Renal cortical epithelial cell (primary cell): ENCODE measurements around the gene LYPD5. TPM values are rescaled to one million over a fixed set of nuclear protein-coding genes. Genes with fewer than 3 reads are reported as not detected.
"Not testable (repeated sequence)": the region's sequence is repeated elsewhere in the genome, so short reads cannot be mapped to it uniquely, and the experiment has no call there.

Source experiments
- DNase-seq: peaks from one replicate; pipeline ENCODE4 v3.0.0-alpha.2; 2011; ENCODE audit warnings: low read depth
- total RNA-seq: library from RNA; depleted of rRNA; stranded (reverse); fragments of >200 nt; gene quantifications from 2 replicates; pipeline ENCODE4 v1.2.3, GENCODE V29; 2014

The LYPD5 gene
- total RNA-seq, 1 donor from 2014 or later: 0.35 TPM

- no peak for DNase-seq
Measured at GRCh38 chr19:43778651-43779050, 23.6 kb downstream of the LYPD5 start.

GRCh38 chr19:43777163-43777695 is 25.0 kb downstream of the LYPD5 start:
- peak; percentile 78 for DNase-seq

- DNase-seq: no peak
Measured at GRCh38 chr19:43776286-43776685, 26.0 kb downstream of the LYPD5 start.

GRCh38 chr19:43775299-43775890 is 26.9 kb downstream of the LYPD5 start:
- DNase-seq: no peak

- DNase-seq: not testable (repeated sequence)
Measured at GRCh38 chr19:43774940-43775258, 27.3 kb downstream of the LYPD5 start.

- DNase-seq: peak; percentile 26
Measured at GRCh38 chr19:43774103-43774939, 27.9 kb downstream of the LYPD5 start.

GRCh38 chr19:43773725-43774102 is 28.5 kb downstream of the LYPD5 start:
- DNase-seq: no peak

- DNase-seq: no peak
Measured at GRCh38 chr19:43769256-43769655, 33.0 kb downstream of the LYPD5 start.

- no peak for DNase-seq
Measured at GRCh38 chr19:43768273-43769050, 33.8 kb downstream of the LYPD5 start.

- DNase-seq: no peak
Measured at GRCh38 chr19:43767818-43768217, 34.4 kb downstream of the LYPD5 start.

GRCh38 chr19:43767316-43767715 is 34.9 kb downstream of the LYPD5 start:
- DNase-seq: no peak

GRCh38 chr19:43766755-43767043 is 35.5 kb downstream of the LYPD5 start:
- no peak for DNase-seq

GRCh38 chr19:43765109-43765876 is 37.0 kb downstream of the LYPD5 start:
- peak; percentile 91 for DNase-seq

GRCh38 chr19:43764684-43765083 is 37.6 kb downstream of the LYPD5 start:
- not testable (repeated sequence) for DNase-seq

GRCh38 chr19:43763473-43763939 is 38.7 kb downstream of the LYPD5 start:
- peak; percentile 45 for DNase-seq

- DNase-seq: no peak
Measured at GRCh38 chr19:43762814-43763213, 39.4 kb downstream of the LYPD5 start.

- DNase-seq: no peak
Measured at GRCh38 chr19:43760941-43761340, 41.3 kb downstream of the LYPD5 start.

GRCh38 chr19:43759515-43759914 is 42.7 kb downstream of the LYPD5 start:
- DNase-seq: no peak

- DNase-seq: no peak
Measured at GRCh38 chr19:43755256-43755801, 46.9 kb downstream of the LYPD5 start.

GRCh38 chr19:43754503-43755255 is 47.6 kb downstream of the LYPD5 start, which contains the start of gene SMG9:
Gene SMG9 (minus strand): TSS chr19:43754962. CDS start chr19:43750741, 4,221 bp downstream.
- DNase-seq: peak; percentile 86

- no peak for DNase-seq
Measured at GRCh38 chr19:43754253-43754502, 48.1 kb downstream of the LYPD5 start.
